Ammon's horn (tissue), 1 donor: ENCODE measurements around the gene CHMP2A.

Source experiments
- DNase-seq: peaks from one replicate; pipeline ENCODE4 v3.0.0-alpha.2; 2016; ENCODE audit warnings: low spot score

Gene CHMP2A

DNA sequence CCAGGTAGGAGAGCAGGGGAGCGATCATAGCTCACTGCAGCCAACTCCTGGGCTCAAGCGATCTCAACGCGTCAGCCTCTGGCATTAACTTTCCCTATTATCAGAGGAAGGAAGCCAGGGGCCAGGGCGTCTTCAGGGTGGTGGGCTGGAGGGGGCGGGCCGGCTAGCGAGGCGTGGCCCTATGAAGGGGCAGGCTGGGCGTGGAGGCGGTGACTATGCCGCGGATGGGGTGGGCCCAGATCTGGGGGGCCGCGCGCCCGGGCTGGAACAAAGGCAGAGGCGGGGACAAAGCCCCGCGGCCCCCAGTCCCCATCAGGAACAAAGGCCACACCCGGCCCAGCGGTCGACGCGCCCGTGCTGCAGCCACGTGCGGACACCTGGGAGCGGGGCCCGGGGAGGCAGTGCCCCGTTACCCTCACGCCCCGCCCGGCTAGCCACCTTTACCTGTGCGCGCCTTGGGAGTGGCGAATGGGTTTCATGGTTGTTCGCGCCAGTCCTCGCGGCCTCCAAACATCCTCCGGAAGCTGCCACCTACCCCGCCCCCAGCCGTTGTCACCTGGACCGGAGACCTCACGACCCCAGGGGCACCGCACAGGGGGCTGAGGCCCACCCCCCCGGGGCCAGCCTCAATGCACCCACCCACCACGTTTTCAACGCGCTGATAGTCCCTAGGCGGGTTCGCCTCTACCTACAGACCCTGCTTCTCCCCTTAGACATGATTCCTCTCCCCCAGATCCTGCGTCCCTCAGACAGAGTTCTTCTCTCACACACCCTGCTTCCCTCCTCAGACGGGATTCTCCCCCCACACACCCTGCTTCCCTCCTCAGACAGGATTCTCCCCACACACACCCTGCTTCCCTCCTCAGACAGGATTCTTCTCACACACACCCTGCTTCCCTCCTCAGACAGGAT lies 16.4 kb downstream of the CHMP2A start:
- no peak for DNase-seq

DNA sequence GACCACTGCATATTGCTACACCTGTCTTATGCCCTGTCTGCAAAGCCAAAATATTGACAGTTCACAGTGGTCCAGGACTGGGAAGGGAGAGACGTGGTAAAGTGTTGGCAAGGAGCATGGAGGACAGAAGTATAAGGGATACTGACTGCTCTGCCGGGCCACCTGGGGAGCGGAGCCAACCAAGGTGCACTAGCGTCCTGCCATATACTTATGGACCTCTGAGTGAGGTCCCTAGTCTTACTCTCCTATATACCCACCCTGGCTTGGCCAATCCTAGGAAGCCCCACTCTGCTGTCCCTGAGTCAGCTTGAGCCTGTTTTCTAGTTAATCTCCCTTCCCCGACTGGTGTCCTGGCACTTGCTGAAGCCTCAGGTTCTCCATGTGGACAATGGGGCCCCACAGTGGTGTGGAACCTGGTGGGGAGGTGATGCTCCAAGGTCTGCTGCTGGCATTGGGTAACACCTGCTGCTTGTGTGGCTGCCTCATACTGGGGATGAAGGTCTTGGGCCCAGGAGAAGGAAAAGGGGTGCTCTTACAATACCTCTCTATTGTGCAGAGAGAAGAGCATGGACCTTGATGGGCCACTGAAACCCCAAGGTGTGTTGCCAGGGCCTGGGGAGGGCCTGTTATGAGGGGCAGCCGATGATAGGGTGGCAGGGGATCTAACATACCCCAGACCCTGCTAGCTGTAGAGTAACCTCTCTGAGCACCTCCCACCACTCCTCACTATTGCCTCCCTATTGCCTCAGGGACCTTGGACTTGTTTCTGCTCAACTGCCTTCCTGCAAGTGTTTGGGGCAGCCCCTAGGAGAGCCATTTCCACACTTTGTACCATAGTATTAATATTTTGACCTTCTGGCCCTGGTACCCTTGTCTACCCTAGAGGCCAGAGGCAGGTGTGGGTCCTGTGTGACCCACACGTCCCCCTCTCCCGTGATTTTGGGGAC lies 17.8 kb downstream of the CHMP2A start:
- DNase-seq, result no peak

DNA sequence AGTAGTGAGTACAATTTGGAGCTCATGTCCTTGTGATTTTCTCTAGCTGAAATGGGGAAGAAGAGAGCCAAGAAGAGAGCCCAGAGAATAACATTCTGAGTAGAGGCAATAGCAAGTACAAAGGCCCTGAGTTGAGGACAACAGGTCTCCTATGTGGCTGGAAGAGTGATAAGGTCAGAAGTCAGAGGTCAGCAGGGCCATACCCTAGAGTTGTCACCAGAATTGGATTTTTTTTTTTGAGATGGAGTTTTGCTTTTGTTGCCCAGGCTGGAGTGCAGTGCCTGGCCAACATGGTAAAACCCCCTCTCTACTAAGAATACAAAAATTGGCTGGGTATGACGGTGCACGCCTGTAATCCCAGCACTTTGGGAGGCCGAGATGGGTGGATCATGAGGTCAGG lies 19.0 kb downstream of the CHMP2A start:
- DNase-seq, result no peak

DNA sequence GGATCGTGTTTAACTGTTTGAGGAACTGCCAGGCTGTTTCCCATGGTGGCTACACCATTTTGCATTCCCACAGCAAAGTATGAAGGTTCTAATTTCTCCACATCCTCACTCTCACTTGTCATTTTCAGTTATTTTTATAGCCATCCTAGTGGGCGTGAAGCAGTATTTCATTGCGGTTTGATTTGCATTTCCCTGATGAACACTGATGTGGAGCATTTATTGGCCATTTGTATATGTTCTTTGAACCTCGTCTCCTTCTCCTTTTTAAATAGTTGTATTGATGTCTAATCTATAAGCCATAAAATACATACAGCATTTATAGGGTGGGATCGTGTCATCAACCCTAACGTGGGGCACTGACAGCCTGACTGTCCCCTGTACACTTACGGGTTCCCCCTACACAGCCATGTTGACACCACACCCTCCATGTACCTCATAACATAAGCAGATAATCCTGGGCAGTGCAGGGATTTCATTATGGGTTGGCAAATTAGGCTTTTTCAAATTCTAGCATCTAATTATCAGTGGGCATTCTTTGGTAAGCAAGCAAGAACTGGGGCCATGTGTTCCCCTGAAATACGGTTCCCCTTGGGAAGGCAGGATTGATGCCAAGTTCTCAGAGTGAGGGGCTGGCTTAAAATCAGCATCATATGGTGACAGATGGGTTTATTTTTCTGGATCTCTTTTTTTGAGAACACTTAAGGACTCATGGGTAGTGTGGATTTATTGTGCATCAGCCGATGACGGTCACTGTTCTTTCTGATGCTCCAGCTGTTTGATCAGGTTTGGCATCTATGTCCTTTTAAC lies 23.7 kb downstream of the CHMP2A start:
- no peak for DNase-seq

DNA sequence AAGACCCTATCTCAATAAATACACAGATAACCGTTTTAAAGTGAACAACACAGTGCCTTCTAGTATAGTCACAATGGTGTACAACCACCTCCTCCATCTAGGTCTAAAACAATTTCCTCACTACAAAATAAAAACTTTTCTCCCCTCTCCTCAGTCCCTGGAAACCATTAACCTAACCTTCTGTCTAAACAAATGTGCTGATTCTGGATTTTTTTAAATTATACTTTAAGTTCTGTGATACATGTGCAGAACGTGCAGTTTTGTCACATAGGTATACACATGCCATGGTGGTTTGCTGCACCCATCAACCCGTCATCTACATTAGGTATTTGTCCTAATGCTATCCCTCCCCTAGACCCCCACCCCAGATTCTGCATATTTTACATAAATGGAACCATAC lies 25.5 kb downstream of the CHMP2A start:
- no peak for DNase-seq

DNA sequence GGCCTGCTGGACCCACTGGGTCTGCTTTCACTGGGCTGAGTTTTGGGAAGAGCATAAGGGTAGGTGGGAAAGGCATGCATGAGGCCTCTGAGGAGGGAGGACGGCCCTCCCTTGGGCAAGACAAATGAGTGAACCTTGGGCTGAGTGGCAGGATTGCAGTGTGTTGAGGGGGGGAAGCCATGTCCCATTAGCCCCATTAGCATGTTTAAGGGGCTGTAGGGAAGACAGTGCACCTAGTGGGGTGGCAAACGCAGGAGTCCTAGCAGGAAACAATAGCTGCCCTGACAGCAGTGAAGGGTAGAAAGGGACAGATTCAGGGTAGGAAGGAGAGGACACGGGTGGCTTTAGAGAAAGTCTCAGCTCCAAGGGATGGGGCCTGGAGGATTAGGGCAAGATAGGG lies 32.2 kb downstream of the CHMP2A start:
- DNase-seq, result no peak

DNA sequence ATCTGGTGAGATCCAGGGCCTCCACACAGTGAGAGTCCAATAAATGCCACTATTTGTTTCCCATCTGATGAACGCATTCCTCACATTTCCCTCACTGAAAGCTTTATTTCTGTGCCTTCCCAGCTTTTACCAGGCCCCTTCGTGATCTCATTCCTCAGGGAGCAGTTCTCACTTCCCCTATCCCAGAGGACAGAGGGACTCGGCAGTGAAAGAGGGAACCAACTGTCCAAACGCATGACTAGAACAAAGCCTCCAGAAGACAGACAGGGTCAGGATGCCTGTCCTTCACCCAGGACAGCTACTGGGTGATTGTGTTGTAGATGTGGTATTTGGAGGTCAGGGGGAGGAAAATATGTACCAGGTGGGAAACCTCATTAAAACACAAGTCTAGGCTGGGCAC lies 33.3 kb downstream of the CHMP2A start:
- DNase-seq, result no peak

DNA sequence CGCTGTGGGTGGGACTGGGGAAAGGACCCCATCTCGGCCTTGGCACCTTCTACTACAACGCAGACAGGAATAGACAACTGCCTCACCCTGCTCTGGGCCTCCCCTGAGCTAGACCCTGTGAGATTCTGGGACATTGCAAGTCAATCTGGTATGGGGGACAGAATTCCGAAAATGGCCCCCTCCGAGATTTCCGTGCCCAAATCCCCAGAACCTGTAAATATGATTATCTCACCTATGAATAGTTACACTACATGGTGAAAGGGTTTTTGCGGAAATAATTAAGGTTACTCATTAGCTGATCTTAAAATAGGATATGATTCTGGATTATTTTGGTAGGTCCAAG lies 34.7 kb downstream of the CHMP2A start:
- DNase-seq, result no peak

DNA sequence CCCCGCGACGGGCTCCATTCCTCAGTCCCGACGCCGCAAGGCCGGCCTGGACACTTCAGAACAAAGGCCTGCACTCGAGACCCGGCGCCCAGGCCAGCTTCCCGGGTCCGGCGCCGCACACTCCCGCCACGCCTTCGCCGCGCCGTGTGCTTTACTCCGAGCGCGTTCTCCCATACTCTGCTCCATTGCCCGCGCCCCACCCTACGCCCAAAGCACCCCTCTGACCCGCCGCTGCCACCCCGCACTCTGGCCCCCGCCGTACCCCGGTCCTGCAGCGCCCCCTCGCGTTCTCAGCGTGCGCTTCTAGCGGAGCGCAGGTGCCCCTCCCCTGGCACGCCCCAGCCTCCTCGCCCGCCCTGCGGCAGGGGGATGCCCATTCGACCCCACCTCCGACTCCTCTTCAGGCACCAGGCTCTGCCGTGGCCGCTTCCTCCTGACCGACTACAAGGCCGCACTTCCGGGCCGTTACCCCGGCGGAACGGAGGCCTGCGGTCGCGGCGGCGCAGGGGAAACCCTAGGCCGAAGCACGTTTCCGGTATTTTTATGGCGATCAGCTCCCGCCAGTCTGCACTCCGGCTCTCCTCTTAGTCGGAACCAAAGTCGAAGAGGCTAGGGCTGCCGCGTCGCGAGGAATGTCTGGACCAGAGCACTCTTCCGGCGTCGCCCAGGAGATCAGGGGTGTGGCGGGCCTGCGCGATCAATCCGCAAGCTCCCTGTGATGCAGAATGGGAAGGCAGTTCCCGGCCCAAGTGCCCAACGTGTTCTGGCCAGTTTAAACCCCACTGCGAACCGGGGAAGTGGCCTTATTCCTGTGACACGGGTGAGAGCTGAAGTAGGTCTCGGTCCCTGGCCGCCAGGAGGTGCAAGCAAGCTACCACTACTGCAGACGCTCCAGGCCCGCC lies 35.3 kb downstream of the CHMP2A start, which contains the start of gene ZBTB45:
Gene ZBTB45, minus strand, starts transcription at position 456 of the 902 bp plus-strand sequence. CDS start 2,137 bp downstream, outside the sequence.
- peak; percentile 97 for DNase-seq

DNA sequence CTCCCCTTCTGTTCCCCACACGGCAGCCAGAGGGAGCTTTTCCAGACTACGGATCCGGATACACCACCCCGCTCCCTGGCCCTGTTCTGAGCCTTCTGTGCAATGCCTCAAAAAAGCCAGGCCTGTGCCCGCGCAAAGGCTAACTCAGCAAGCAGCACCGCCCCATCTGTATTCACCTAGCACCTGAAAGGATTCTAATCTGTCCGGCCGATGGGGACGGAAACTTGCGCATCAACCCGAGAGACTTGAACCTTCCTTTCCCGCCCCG lies 35.9 kb downstream of the CHMP2A start:
- peak; percentile 65 for DNase-seq

DNA sequence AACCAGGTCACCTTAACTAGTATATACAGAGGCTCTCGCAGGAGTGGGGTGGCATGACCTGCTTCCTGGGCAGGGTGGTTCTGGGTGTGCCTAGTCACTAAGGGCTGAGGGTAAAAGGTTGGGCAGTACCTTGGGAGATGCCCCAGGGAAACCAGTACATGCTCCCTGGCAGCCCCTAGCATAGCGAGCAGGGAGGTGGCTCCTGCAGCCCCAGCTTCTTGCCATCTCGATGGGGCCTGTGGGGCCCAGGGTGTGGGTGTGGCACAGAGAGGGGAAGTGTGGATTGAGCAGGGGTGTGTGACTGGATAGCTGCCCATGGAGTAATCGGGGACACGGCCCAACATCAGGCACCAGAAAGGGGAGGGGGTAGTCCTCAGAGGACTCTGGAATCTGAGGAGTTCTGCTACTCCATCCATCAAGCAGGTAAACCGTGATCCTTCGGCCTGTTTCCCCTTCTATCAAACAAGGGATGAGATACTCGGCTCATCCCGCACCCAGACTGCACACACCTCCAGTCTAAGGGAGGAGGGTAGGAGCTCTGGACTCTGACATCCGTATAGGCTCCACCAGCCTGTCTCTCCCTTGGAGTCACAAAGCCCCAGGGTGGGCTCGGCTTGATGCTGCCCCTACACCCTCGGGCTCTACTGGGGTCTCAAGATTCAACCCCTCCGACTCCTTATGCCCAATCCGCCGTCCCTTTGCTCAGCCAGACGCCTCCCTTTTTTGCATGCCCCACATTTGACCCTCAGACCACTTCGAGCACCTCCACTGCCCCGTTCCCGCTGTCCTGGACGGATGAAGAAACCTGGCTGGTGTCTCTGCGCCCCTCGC lies 36.4 kb downstream of the CHMP2A start:
- no peak for DNase-seq

DNA sequence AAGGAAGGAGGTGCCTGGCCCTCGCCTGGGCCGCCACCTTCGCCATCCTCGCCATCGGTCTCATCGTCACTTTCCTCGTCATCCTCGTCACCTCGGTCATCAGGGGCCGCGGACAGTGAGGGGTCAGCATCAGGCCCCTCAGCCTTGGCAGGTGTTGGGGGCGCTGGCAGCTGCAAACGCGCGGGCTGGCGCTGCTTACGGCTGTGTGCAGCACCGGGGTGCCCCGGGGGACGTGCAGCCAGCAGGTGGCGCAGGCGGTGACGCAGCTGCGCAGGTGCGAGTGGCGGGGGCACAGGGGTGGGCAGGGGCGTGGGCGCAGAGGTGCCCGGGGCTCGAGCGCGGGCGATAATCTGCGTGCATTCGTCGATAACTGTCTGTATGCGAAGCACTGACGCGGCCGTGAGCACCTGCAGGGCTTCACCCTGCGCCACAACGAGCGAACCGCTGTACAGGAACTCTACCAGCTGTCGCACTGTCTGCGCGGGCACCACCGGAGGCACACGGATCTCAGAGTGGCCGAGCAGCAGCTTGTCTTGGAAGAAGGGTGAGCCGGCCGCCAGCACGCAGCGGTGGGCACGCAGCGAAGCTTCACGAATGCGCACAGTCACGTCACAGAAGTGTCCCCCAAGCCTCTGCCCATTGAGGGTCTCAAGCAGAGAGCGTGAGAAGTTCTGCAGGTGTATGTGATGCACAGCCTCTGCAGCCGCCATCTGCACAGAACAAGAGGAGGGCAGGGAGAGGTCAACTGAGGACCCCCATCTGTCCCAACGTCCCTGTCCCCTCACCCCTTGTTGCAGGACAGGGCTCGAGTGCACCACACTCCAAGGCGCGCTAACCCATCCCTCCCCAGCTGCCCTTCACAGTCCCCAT lies 37.7 kb downstream of the CHMP2A start:
- DNase-seq, result no peak

DNA sequence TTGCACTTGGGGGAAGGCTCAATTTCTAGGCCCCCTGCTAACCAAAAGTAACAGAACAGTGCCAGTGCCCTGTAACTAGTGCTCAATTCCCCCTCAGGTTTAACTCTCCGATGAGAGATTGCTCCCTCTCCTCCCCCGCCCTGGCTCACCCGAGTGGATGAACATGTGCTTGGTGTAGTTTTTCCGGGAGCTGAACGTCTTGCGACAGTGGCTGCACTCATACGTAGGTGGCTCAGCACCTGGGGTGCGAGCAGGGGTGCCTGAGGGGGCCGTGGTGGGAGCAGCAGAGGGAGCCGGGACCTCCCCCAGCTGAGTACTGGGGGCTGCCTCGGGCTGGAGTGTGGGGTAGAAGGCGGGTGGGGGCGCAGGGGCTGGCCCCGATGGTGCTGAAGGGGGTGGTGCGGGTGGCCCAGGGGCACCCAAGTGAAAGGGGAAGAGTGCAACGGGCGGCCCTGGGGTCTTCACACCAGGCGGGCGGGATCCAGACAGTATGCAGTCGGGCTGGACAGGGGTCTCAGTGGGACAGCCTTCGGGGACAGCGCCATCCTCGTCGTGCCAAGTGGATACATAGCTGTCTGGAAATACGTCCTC lies 38.6 kb downstream of the CHMP2A start:
- DNase-seq, result no peak

DNA sequence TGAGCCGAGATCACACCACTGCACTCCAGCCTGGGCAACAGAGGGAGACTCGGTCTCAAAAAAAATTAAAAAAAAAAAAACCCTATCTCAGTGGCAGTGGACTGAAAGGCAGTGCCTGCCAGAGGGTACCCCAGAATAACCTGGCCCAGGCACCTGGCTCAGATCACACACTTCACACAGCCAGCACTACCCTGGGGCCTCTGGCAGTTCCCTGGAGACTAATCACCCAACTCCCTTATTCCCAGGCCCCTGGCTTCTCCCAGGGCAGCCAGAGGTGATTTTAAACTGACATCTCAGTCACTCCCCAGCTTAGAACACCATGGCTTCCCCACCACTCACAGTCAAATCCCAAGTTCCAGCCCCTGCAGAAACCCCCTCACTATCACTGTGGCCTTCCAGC lies 39.6 kb downstream of the CHMP2A start:
- no peak for DNase-seq

DNA sequence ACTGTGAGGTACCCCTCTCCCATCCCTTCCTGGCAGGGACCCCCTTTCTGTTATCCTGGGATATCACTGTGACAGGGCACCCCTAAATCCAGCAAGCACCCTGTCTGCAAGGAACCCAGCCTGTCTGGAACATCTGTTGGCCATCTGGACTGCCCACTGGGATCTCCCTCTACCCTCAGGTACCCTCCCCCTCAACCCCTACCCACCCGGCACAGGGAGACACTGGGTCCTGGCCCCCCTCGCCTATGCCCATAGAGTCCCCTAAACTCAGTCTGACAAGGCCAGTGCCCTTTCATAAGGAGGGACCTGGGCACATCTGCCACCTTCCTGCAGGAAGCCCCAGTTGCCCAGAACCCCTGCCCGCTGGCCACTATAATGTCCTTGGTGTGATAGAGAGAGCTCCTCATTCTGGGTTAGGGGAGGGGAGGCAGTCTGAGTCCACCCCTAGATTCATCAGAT lies 40.3 kb downstream of the CHMP2A start:
- no peak for DNase-seq

DNA sequence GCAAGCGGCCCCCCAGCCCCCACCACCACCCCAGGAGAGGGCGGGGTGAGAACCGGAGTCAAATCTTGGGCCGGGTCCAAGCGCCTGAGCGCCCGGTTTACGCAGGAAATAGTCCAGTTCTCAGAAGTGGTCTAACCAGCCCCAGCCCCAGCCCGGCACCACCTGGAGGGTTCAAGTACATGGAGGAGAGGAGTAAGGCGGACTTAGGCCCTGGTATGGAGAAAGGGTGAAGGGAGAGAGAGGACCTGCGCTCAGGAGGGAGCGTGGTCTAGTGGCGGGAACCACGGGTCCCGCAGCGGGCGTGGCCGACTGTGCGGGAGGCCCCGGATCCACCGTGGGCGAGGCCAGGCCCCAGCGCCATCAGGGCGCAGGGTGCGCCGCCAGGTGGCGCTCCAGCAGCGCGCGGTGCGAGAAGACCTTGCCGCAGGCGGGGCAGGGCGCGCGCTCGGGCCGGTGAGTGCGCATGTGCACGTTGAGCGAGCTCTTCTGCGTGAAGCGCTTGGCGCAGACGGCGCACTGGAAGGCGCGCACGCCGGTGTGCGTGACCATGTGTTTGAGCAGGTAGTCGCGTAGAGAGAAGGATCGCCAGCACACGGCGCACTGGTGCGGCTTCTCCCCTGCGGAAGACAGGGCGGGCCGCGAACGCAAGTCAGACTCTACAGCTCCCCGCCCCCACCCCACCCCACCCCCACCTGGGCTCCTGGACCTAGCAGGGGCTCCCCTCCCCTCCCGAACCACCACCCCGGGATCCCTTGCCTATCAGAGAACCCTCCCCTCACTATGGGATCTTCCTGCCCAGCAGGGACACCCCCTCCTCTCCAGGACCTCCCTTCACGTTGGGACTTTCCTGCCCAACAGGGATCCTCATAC lies 41.0 kb downstream of the CHMP2A start:
- peak; percentile 88 for DNase-seq

DNA sequence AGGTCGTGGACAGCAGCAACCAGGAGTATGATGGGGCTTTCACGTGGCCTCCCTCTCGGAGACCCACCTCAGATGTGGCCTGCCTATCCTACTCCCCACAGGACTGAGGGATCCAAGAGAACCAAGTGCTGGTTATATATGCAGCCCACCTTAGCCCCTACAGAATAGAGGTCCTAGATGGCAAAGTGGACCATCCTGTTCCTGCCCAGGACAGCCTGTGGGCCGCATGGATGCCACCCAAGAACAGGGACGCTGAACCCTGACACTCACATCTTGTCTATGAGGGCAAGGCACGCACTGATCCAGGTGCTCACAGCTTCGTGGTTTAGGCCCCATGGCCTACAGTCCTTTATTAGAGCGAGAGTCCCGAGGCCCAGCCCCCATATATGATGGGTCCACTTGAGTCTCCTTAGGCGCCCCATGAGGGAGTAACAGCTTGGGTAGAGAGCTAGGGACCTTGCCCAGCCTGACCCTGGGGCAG lies 41.7 kb downstream of the CHMP2A start:
- DNase-seq, result no peak
